ENCODE results near the gene SH3RF3.

DNA sequence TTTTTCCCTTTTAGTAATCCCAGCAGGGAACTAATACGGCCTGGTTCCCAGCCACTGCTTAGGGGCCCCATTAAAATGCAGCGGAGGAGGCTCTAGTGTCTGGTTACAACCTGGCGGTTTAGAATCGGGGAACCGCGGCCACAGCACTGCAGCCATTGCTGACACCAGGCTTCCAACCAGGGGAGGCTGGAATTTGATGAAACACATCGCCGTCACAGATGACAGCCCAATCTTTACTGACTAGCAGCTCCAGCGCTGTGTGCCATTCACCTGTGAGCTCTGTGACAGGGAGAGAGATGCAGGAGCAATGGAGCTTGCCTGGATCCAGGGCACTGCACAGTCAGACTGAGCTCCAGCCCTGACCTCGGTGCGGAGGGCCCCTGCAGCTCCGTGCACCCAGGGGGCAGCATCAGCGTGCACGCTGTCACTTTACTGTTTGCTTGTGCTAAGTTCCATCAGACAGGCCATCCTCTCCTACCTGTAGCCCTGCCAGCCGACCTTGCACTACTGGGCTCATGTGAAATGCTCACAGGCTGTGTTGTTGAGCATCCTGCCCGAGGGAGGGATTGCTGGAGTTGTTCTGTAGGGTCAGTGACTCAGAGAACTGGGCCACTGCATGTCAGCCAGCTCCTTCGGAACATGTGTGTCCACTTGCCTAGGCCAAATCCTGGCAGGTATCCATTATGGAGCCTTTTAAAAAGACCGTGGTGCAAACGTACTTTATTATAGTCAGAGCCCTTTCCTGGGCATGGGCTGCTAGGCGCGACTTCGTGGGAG lies 281.2 kb downstream of the SH3RF3 start:
- TF ChIP-seq, protein P1, sequence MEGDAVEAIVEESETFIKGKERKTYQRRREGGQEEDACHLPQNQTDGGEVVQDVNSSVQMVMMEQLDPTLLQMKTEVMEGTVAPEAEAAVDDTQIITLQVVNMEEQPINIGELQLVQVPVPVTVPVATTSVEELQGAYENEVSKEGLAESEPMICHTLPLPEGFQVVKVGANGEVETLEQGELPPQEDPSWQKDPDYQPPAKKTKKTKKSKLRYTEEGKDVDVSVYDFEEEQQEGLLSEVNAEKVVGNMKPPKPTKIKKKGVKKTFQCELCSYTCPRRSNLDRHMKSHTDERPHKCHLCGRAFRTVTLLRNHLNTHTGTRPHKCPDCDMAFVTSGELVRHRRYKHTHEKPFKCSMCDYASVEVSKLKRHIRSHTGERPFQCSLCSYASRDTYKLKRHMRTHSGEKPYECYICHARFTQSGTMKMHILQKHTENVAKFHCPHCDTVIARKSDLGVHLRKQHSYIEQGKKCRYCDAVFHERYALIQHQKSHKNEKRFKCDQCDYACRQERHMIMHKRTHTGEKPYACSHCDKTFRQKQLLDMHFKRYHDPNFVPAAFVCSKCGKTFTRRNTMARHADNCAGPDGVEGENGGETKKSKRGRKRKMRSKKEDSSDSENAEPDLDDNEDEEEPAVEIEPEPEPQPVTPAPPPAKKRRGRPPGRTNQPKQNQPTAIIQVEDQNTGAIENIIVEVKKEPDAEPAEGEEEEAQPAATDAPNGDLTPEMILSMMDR (IDR thresholded peaks at IDR 0.05): no peak
- TF ChIP-seq POLR2A (IDR thresholded peaks at IDR 0.05): no peak
